OCI-LY7 (cell line): ENCODE data around the gene RHOT1.

Source experiments
- CTCF ChIP-seq: fragments of 200-600 bp; sonication (generic); conservative IDR thresholded peaks from 2 replicates; pipeline ENCODE4 v1.5.1; 2014; ENCODE audit warnings: mild to moderate bottlenecking, antibody characterized with exemption, low read length, moderate library complexity, mixed read lengths
- EZH2phosphoT487 ChIP-seq: fragments of 200-600 bp; sonication (generic); IDR thresholded peaks from 2 replicates; pipeline ENCODE4 v1.6.1; 2018; ENCODE audit warnings: low read depth, borderline replicate concordance, mild to moderate bottlenecking, mixed run types, antibody characterized with exemption, low read length, moderate library complexity, mixed read lengths

GRCh38 chr17:32110596-32110995 is 31.7 kb upstream of the RHOT1 start:
- no peak for TF ChIP-seq CTCF
- TF ChIP-seq EZH2phosphoT487: no peak
